ENCODE data around the gene KCNAB3.

KCNAB3 gene

GRCh38 chr17:7894866-7895265 lies 34.8 kb downstream of the KCNAB3 start:
- DNase-seq, result no peak

GRCh38 chr17:7894226-7894625 lies 35.4 kb downstream of the KCNAB3 start:
- DNase-seq, result no peak

GRCh38 chr17:7893187-7893880 lies 36.3 kb downstream of the KCNAB3 start:
- no peak for DNase-seq

- DNase-seq, result peak; percentile 82
Measured at GRCh38 chr17:7889166-7889955, 40.3 kb downstream of the KCNAB3 start.

- DNase-seq, result no peak
Measured at GRCh38 chr17:7888184-7888920, 41.3 kb downstream of the KCNAB3 start, which contains the start of gene CHD3. CHD3 (plus strand) TSS chr17:7888789; CDS start chr17:7889001, 212 bp downstream.

- DNase-seq, result peak; percentile 90
Measured at GRCh38 chr17:7887482-7888183, 42.0 kb downstream of the KCNAB3 start.

GRCh38 chr17:7887038-7887481 lies 42.6 kb downstream of the KCNAB3 start:
- no peak for DNase-seq

GRCh38 chr17:7886227-7887037 lies 43.2 kb downstream of the KCNAB3 start:
- DNase-seq, result peak; percentile 42

- peak; percentile 13 for DNase-seq
Measured at GRCh38 chr17:7885367-7886226, 44.1 kb downstream of the KCNAB3 start.

GRCh38 chr17:7884581-7885366 lies 44.9 kb downstream of the KCNAB3 start:
- no peak for DNase-seq

- DNase-seq, result peak; percentile 30
Measured at GRCh38 chr17:7883781-7884386, 45.8 kb downstream of the KCNAB3 start.

GRCh38 chr17:7882629-7883028 lies 47.0 kb downstream of the KCNAB3 start:
- DNase-seq, result no peak

- no peak for DNase-seq
Measured at GRCh38 chr17:7882068-7882467, 47.6 kb downstream of the KCNAB3 start.

- DNase-seq, result no peak
Measured at GRCh38 chr17:7881276-7882054, 48.2 kb downstream of the KCNAB3 start.

- DNase-seq, result no peak
Measured at GRCh38 chr17:7880076-7880868, 49.4 kb downstream of the KCNAB3 start.

- DNase-seq, result no peak
Measured at GRCh38 chr17:7878234-7878633, 51.4 kb downstream of the KCNAB3 start.

- no peak for DNase-seq
Measured at GRCh38 chr17:7875804-7876370, 53.8 kb downstream of the KCNAB3 start.

GRCh38 chr17:7873051-7873450 lies 56.6 kb downstream of the KCNAB3 start:
- DNase-seq, result no peak

Data from HCEC 1CT (cell line).